ENCODE measurements around the gene DPP10.

Gene DPP10

GRCh38 chr2:114456566-114456965 lies 14.1 kb downstream of the DPP10 start:
- H2AFZ ChIP-seq (ENCODE audit: low read length, unreplicated experiment), result no peak overlapping the region
- no peaks in the 10 kb centered on the region for H3K36me3 ChIP-seq (ENCODE audit: insufficient read depth, low read length)
- no peak overlapping the region for H3K27ac ChIP-seq (ENCODE audit: low read depth, low read length)
- H3K27me3 ChIP-seq (ENCODE audit: insufficient read depth, low read length), result no peaks in the 10 kb centered on the region
- H3K79me2 ChIP-seq (ENCODE audit: control insufficient read depth, insufficient read depth, low read length, unreplicated experiment), result no peaks in the 10 kb centered on the region
- no peaks in the 10 kb centered on the region for H3K4me1 ChIP-seq (ENCODE audit: control insufficient read depth, insufficient read depth, low read length, unreplicated experiment)
- no peak overlapping the region for H3K4me3 ChIP-seq (ENCODE audit: low read depth, low read length)

- no peak overlapping the region for H2AFZ ChIP-seq (ENCODE audit: low read length, unreplicated experiment)
- H3K27ac ChIP-seq (ENCODE audit: low read depth, low read length), result no peak overlapping the region
- H3K79me2 ChIP-seq (ENCODE audit: control insufficient read depth, insufficient read depth, low read length, unreplicated experiment), result no peaks in the 10 kb centered on the region
- no peaks in the 10 kb centered on the region for H3K27me3 ChIP-seq (ENCODE audit: insufficient read depth, low read length)
- no peaks in the 10 kb centered on the region for H3K36me3 ChIP-seq (ENCODE audit: insufficient read depth, low read length)
- no peaks in the 10 kb centered on the region for H3K4me1 ChIP-seq (ENCODE audit: control insufficient read depth, insufficient read depth, low read length, unreplicated experiment)
- no peak overlapping the region for H3K4me3 ChIP-seq (ENCODE audit: low read depth, low read length)
These were observed 15.5 kb downstream of the DPP10 start for GRCh38 chr2:114457956-114458355.

- H3K27me3 ChIP-seq (ENCODE audit: insufficient read depth, low read length), result no peaks in the 10 kb centered on the region
- H3K27ac ChIP-seq (ENCODE audit: low read depth, low read length), result no peak overlapping the region
- no peak overlapping the region for H2AFZ ChIP-seq (ENCODE audit: low read length, unreplicated experiment)
- no peaks in the 10 kb centered on the region for H3K79me2 ChIP-seq (ENCODE audit: control insufficient read depth, insufficient read depth, low read length, unreplicated experiment)
- no peaks in the 10 kb centered on the region for H3K4me1 ChIP-seq (ENCODE audit: control insufficient read depth, insufficient read depth, low read length, unreplicated experiment)
- no peak overlapping the region for H3K4me3 ChIP-seq (ENCODE audit: low read depth, low read length)
- no peaks in the 10 kb centered on the region for H3K36me3 ChIP-seq (ENCODE audit: insufficient read depth, low read length)
These were observed 18.7 kb downstream of the DPP10 start for GRCh38 chr2:114461116-114461515.

- Histone ChIP-seq H3K36me3 (ENCODE audit: insufficient read depth, low read length) (no peaks in the 10 kb centered on the region), H3K27me3 (ENCODE audit: insufficient read depth, low read length) (no peaks in the 10 kb centered on the region), H2AFZ (ENCODE audit: low read length, unreplicated experiment) (no peak overlapping the region), H3K4me3 (ENCODE audit: low read depth, low read length) (no peak overlapping the region), H3K79me2 (ENCODE audit: control insufficient read depth, insufficient read depth, low read length, unreplicated experiment) (no peaks in the 10 kb centered on the region), H3K27ac (ENCODE audit: low read depth, low read length) (no peak overlapping the region), H3K4me1 (ENCODE audit: control insufficient read depth, insufficient read depth, low read length, unreplicated experiment) (no peaks in the 10 kb centered on the region)
These were observed 22.7 kb downstream of the DPP10 start for GRCh38 chr2:114464961-114465706.

GRCh38 chr2:114468343-114468742 lies 25.9 kb downstream of the DPP10 start:
- Histone ChIP-seq H2AFZ (ENCODE audit: low read length, unreplicated experiment) (no peak overlapping the region), H3K79me2 (ENCODE audit: control insufficient read depth, insufficient read depth, low read length, unreplicated experiment) (no peaks in the 10 kb centered on the region), H3K36me3 (ENCODE audit: insufficient read depth, low read length) (no peaks in the 10 kb centered on the region), H3K27ac (ENCODE audit: low read depth, low read length) (no peak overlapping the region), H3K4me3 (ENCODE audit: low read depth, low read length) (no peak overlapping the region), H3K4me1 (ENCODE audit: control insufficient read depth, insufficient read depth, low read length, unreplicated experiment) (no peaks in the 10 kb centered on the region), H3K27me3 (ENCODE audit: insufficient read depth, low read length) (no peaks in the 10 kb centered on the region)

GRCh38 chr2:114472246-114472645 lies 29.8 kb downstream of the DPP10 start:
- Histone ChIP-seq H3K4me3 (ENCODE audit: low read depth, low read length) (no peak overlapping the region), H3K27me3 (ENCODE audit: insufficient read depth, low read length) (no peaks in the 10 kb centered on the region), H3K4me1 (ENCODE audit: control insufficient read depth, insufficient read depth, low read length, unreplicated experiment) (no peaks in the 10 kb centered on the region), H3K36me3 (ENCODE audit: insufficient read depth, low read length) (no peaks in the 10 kb centered on the region), H2AFZ (ENCODE audit: low read length, unreplicated experiment) (no peak overlapping the region), H3K27ac (ENCODE audit: low read depth, low read length) (no peak overlapping the region), H3K79me2 (ENCODE audit: control insufficient read depth, insufficient read depth, low read length, unreplicated experiment) (no peaks in the 10 kb centered on the region)

GRCh38 chr2:114472726-114473125 lies 30.3 kb downstream of the DPP10 start:
- Histone ChIP-seq H3K79me2 (ENCODE audit: control insufficient read depth, insufficient read depth, low read length, unreplicated experiment) (no peaks in the 10 kb centered on the region), H3K27ac (ENCODE audit: low read depth, low read length) (no peak overlapping the region), H3K36me3 (ENCODE audit: insufficient read depth, low read length) (no peaks in the 10 kb centered on the region), H2AFZ (ENCODE audit: low read length, unreplicated experiment) (no peak overlapping the region), H3K27me3 (ENCODE audit: insufficient read depth, low read length) (no peaks in the 10 kb centered on the region), H3K4me3 (ENCODE audit: low read depth, low read length) (no peak overlapping the region), H3K4me1 (ENCODE audit: control insufficient read depth, insufficient read depth, low read length, unreplicated experiment) (no peaks in the 10 kb centered on the region)

GRCh38 chr2:114488841-114489530 lies 46.5 kb downstream of the DPP10 start:
- no peaks in the 10 kb centered on the region for H3K4me1 ChIP-seq (ENCODE audit: control insufficient read depth, insufficient read depth, low read length, unreplicated experiment)
- H2AFZ ChIP-seq (ENCODE audit: low read length, unreplicated experiment), result no peak overlapping the region
- no peaks in the 10 kb centered on the region for H3K79me2 ChIP-seq (ENCODE audit: control insufficient read depth, insufficient read depth, low read length, unreplicated experiment)
- no peak overlapping the region for H3K27ac ChIP-seq (ENCODE audit: low read depth, low read length)
- no peaks in the 10 kb centered on the region for H3K27me3 ChIP-seq (ENCODE audit: insufficient read depth, low read length)
- no peak overlapping the region for H3K4me3 ChIP-seq (ENCODE audit: low read depth, low read length)
- H3K36me3 ChIP-seq (ENCODE audit: insufficient read depth, low read length), result no peaks in the 10 kb centered on the region

- Histone ChIP-seq H2AFZ (ENCODE audit: low read length, unreplicated experiment) (no peak overlapping the region), H3K27ac (ENCODE audit: low read depth, low read length) (no peak overlapping the region), H3K36me3 (ENCODE audit: insufficient read depth, low read length) (no peaks in the 10 kb centered on the region), H3K79me2 (ENCODE audit: control insufficient read depth, insufficient read depth, low read length, unreplicated experiment) (no peaks in the 10 kb centered on the region), H3K27me3 (ENCODE audit: insufficient read depth, low read length) (no peaks in the 10 kb centered on the region), H3K4me1 (ENCODE audit: control insufficient read depth, insufficient read depth, low read length, unreplicated experiment) (no peaks in the 10 kb centered on the region), H3K4me3 (ENCODE audit: low read depth, low read length) (no peak overlapping the region)
These were observed 52.6 kb downstream of the DPP10 start for GRCh38 chr2:114495046-114495445.

- Histone ChIP-seq H3K79me2 (ENCODE audit: control insufficient read depth, insufficient read depth, low read length, unreplicated experiment) (no peaks in the 10 kb centered on the region), H3K27ac (ENCODE audit: low read depth, low read length) (no peak overlapping the region), H3K27me3 (ENCODE audit: insufficient read depth, low read length) (no peaks in the 10 kb centered on the region), H3K4me1 (ENCODE audit: control insufficient read depth, insufficient read depth, low read length, unreplicated experiment) (no peaks in the 10 kb centered on the region), H2AFZ (ENCODE audit: low read length, unreplicated experiment) (no peak overlapping the region), H3K36me3 (ENCODE audit: insufficient read depth, low read length) (no peaks in the 10 kb centered on the region), H3K4me3 (ENCODE audit: low read depth, low read length) (no peak overlapping the region)
These were observed 54.5 kb downstream of the DPP10 start for GRCh38 chr2:114496959-114497358.

GRCh38 chr2:114499101-114499500 lies 56.7 kb downstream of the DPP10 start:
- H3K36me3 ChIP-seq (ENCODE audit: insufficient read depth, low read length), result no peaks in the 10 kb centered on the region
- H3K4me3 ChIP-seq (ENCODE audit: low read depth, low read length), result no peak overlapping the region
- H3K27me3 ChIP-seq (ENCODE audit: insufficient read depth, low read length), result no peaks in the 10 kb centered on the region
- no peaks in the 10 kb centered on the region for H3K79me2 ChIP-seq (ENCODE audit: control insufficient read depth, insufficient read depth, low read length, unreplicated experiment)
- H3K4me1 ChIP-seq (ENCODE audit: control insufficient read depth, insufficient read depth, low read length, unreplicated experiment), result no peaks in the 10 kb centered on the region
- H2AFZ ChIP-seq (ENCODE audit: low read length, unreplicated experiment), result no peak overlapping the region
- H3K27ac ChIP-seq (ENCODE audit: low read depth, low read length), result no peak overlapping the region
